Measurements from ENCODE around the gene VPS72. TPM values are rescaled to one million over a fixed set of nuclear protein-coding genes. Genes with fewer than 3 reads are reported as not detected.

The VPS72 gene
- total RNA-seq, 4 donors from 2014 or later, result 62.2 to 95.8 (median 68.9) TPM

DNA sequence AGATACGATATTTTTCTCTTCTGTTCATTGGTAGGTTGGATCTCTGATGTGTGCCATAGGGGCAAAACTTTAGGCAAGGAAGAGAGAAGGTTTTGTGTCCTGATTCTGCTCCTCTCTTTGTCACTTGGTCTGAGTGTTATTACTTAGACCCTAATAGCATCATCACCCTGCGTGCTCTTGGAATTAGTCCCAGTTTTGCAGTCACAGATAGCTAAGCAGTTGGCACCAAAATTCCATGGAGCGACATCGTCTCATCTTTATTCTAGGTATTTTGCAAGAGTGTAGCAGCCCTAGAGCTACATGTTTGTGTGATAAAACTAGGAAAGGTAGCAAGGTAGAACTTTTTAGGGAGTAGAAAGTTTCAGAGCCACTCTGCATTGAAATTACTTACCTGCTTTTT is 32.1 kb upstream of the VPS72 start:
- Histone ChIP-seq H3K36me3 (peaks cover 0 to 21% of the 10 kb centered on the region in 2 donors), H3K27ac (peak overlapping the region in 2 of 4 donors; percentile 20 to 49), H3K27me3 (no peaks in the 10 kb centered on the region), H3K9me3 (no peaks in the 10 kb centered on the region), H3K4me1 (peaks cover 26 to 27% of the 10 kb centered on the region in 2 donors), H3K4me3 (no peak overlapping the region)
- TF ChIP-seq, protein P1, sequence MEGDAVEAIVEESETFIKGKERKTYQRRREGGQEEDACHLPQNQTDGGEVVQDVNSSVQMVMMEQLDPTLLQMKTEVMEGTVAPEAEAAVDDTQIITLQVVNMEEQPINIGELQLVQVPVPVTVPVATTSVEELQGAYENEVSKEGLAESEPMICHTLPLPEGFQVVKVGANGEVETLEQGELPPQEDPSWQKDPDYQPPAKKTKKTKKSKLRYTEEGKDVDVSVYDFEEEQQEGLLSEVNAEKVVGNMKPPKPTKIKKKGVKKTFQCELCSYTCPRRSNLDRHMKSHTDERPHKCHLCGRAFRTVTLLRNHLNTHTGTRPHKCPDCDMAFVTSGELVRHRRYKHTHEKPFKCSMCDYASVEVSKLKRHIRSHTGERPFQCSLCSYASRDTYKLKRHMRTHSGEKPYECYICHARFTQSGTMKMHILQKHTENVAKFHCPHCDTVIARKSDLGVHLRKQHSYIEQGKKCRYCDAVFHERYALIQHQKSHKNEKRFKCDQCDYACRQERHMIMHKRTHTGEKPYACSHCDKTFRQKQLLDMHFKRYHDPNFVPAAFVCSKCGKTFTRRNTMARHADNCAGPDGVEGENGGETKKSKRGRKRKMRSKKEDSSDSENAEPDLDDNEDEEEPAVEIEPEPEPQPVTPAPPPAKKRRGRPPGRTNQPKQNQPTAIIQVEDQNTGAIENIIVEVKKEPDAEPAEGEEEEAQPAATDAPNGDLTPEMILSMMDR (IDR thresholded peaks at IDR 0.05 in 4 of 5, conservative IDR thresholded peaks at IDR 0.05 in 1 of 5), result no peak
- TF ChIP-seq POLR2A (IDR thresholded peaks at IDR 0.05), result no peak
- peak in 1 of 2 donors; percentile 80 for ATAC-seq
- peak in 1 of 2 donors; percentile 30 for DNase-seq
- intact Hi-C loops (cut with DNase I; ENCODE audit: low total_unique reads) (no loop called here), in situ Hi-C loops (cut with MboI; ENCODE audit: low sequenced_read_pairs in 4 of 4) (no loop called here)

DNA sequence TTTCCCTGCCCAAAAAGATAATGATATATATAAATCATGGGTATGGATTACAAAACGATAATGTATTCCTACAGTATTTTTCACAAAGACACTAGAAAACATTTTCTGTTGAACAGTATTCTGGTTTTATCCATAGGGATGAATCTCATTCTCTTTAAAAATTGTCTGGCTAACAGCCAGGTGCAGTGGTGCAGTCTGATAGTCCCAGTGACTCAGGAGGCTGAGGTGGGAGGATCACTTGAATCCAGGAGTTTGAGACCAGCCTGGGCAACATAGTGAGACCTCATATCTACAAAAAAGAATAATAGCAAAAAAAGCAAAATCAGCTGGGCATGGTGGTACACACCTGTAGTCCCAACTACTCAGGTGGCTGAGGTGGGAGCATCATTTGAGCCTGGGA is 31.6 kb upstream of the VPS72 start:
- peaks cover 0 to 16% of the 10 kb centered on the region in 2 donors for H3K36me3 ChIP-seq
- peak overlapping the region in 2 of 4 donors; percentile 20 to 49 for H3K27ac ChIP-seq
- H3K4me1 ChIP-seq, result peaks cover 27 to 29% of the 10 kb centered on the region in 2 donors
- in situ Hi-C loops (cut with MboI; ENCODE audit: low sequenced_read_pairs in 4 of 4), result no loop called here
- no peaks in the 10 kb centered on the region for H3K9me3 ChIP-seq
- intact Hi-C loops (cut with DNase I; ENCODE audit: low total_unique reads), result no loop called here
- no peak overlapping the region for H3K4me3 ChIP-seq
- H3K27me3 ChIP-seq, result no peaks in the 10 kb centered on the region
- no peak for DNase-seq
- TF ChIP-seq POLR2A (IDR thresholded peaks at IDR 0.05), result no peak
- TF ChIP-seq, protein P1 (IDR thresholded peaks at IDR 0.05 in 4 of 5, conservative IDR thresholded peaks at IDR 0.05 in 1 of 5), result no peak
- ATAC-seq, result no peak

DNA sequence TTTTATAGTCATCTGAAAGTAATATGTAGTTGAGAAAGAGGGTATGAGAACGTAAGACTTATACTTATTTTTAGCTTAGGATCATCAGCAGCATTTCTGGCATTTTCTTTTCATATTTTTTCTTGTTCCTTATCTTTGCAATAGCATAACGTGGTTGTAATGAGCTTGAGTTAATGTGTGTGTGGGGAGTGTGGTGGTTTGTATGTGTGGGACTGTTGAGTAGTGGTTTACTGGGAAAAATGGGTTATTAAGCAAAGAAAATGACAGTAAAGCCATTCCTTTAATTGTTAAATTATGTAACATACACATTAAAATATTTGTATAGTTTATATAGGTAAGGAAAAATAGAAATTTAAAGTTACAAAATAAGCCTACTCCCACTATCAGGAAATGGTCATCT is 23.6 kb upstream of the VPS72 start:
- intact Hi-C loops (cut with DNase I; ENCODE audit: low total_unique reads) (no loop called here), in situ Hi-C loops (cut with MboI; ENCODE audit: low sequenced_read_pairs in 4 of 4) (no loop called here)
- ATAC-seq (no peak), DNase-seq (no peak)
- H3K27me3 ChIP-seq, result no peaks in the 10 kb centered on the region
- peak overlapping the region in 2 of 4 donors; percentile 5 to 39 for H3K27ac ChIP-seq
- H3K4me3 ChIP-seq, result no peak overlapping the region
- no peaks in the 10 kb centered on the region for H3K9me3 ChIP-seq
- no peak for TF ChIP-seq POLR2A (IDR thresholded peaks at IDR 0.05)
- TF ChIP-seq, protein P1 (IDR thresholded peaks at IDR 0.05 in 4 of 5, conservative IDR thresholded peaks at IDR 0.05 in 1 of 5), result no peak
- H3K4me1 ChIP-seq, result peaks cover 13 to 14% of the 10 kb centered on the region in 2 donors
- peaks cover 0 to 13% of the 10 kb centered on the region in 2 donors for H3K36me3 ChIP-seq

DNA sequence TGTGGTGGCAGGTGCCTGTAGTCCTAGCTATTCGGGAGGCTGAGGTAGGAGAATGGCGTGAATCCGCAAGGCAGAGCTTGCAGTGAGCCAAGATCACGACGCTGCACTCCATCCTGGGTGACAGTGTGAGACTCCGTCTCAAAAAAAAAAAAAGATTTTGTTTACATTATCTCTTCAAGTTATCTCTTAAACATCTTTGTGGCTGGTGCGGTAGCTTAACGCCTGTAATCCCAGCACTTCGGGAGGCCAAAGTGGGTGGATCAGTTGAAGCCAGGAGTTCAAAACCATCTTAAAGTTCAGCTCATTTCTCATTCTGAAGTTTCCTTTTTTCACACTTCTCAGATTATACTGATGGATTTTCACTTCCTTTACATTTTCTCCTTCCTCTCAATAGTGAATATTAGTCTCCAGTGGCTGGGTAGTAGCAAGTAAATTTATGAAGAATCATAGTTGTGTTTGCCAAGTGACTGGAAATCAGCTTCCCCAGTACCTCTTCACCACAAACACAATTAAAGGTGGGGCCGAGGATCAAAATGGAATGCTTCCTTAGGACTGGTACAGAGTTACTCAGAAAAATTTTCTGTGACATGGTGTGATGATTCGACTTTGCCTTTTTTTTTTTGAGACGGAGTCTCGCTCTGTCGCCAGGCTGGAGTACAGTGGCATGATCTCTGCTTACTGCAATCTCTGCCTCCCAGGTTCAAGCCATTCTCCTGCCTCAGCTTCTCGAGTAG is 22.1 kb upstream of the VPS72 start:
- ATAC-seq (no peak), DNase-seq (no peak)
- in situ Hi-C loops (cut with MboI; ENCODE audit: low sequenced_read_pairs in 4 of 4) (no loop called here), intact Hi-C loops (cut with DNase I; ENCODE audit: low total_unique reads) (no loop called here)
- H3K4me3 ChIP-seq, result no peak overlapping the region
- TF ChIP-seq, protein P1 (IDR thresholded peaks at IDR 0.05 in 4 of 5, conservative IDR thresholded peaks at IDR 0.05 in 1 of 5), result no peak
- TF ChIP-seq POLR2A (IDR thresholded peaks at IDR 0.05), result no peak
- no peaks in the 10 kb centered on the region for H3K9me3 ChIP-seq
- peaks cover 7 to 8% of the 10 kb centered on the region in 2 donors for H3K4me1 ChIP-seq
- no peak overlapping the region for H3K27ac ChIP-seq
- no peaks in the 10 kb centered on the region for H3K27me3 ChIP-seq
- H3K36me3 ChIP-seq, result peaks cover 0 to 13% of the 10 kb centered on the region in 2 donors
